GM23248 (cell line): Measurements from ENCODE around the gene CEACAM1. TPM values are rescaled to one million over a fixed set of nuclear protein-coding genes. Genes with fewer than 3 reads are reported as not detected.

ENCODE experiments used
- DNase-seq: peaks from one replicate; pipeline ENCODE4 v3.0.0-alpha.2; 2015
- H2AFZ ChIP-seq: fragments of 200-600 bp; sonication (generic); 2 replicates; pipeline ENCODE4 v1.6.1; 2016; ENCODE audit warnings: antibody characterized with exemption
- H3F3A ChIP-seq: fragments of 200-600 bp; sonication (generic); 2 replicates; pipeline ENCODE4 v1.6.1; 2016; ENCODE audit warnings: mild to moderate bottlenecking, antibody characterized with exemption, mixed run types; ENCODE audit not compliant: insufficient read depth
- H3K27ac ChIP-seq: fragments of 200-600 bp; sonication (generic); 2 replicates; pipeline ENCODE4 v1.5.1; 2016; ENCODE audit warnings: mild to moderate bottlenecking
- H3K27me3 ChIP-seq: fragments of 200-600 bp; sonication (generic); replicated peaks from 2 replicates; pipeline ENCODE4 v1.6.1; 2016; ENCODE audit warnings: mild to moderate bottlenecking; ENCODE audit not compliant: insufficient read depth
- H3K36me3 ChIP-seq: fragments of 200-600 bp; sonication (generic); 2 replicates; pipeline ENCODE4 v1.6.1; 2016; ENCODE audit warnings: low read depth, mild to moderate bottlenecking
- H3K4me1 ChIP-seq: fragments of 200-600 bp; sonication (generic); 2 replicates; pipeline ENCODE4 v1.6.1; 2016; ENCODE audit warnings: mild to moderate bottlenecking; ENCODE audit not compliant: insufficient read depth
- H3K4me2 ChIP-seq: fragments of 200-600 bp; sonication (generic); one replicate; pipeline ENCODE4 v1.6.1; 2016; ENCODE audit warnings: mild to moderate bottlenecking; ENCODE audit not compliant: unreplicated experiment
- H3K4me3 ChIP-seq: fragments of 200-600 bp; sonication (generic); 2 replicates; pipeline ENCODE4 v1.5.1; 2016; ENCODE audit warnings: mild to moderate bottlenecking
- H3K79me2 ChIP-seq: fragments of 200-600 bp; sonication (generic); 2 replicates; pipeline ENCODE4 v1.6.1; 2016; ENCODE audit warnings: mild to moderate bottlenecking; ENCODE audit not compliant: insufficient read depth
- H3K9ac ChIP-seq: fragments of 200-600 bp; sonication (generic); 2 replicates; pipeline ENCODE4 v1.6.1; 2016; ENCODE audit warnings: mild to moderate bottlenecking
- H3K9me2 ChIP-seq: fragments of 200-600 bp; sonication (generic); 2 replicates; pipeline ENCODE4 v1.6.1; 2016; ENCODE audit warnings: mixed run types, mild to moderate bottlenecking, moderate library complexity; ENCODE audit not compliant: insufficient read depth
- H3K9me3 ChIP-seq: fragments of 200-600 bp; sonication (generic); one replicate; pipeline ENCODE4 v1.6.1; 2017; ENCODE audit warnings: low read depth
- H4K20me1 ChIP-seq: fragments of 200-600 bp; sonication (generic); 2 replicates; pipeline ENCODE4 v1.6.0; 2016; ENCODE audit not compliant: insufficient read depth
- EZH2 ChIP-seq: fragments of 200-600 bp; sonication (generic); IDR thresholded peaks from 2 replicates; pipeline ENCODE4 v1.6.1; 2018; ENCODE audit warnings: antibody characterized with exemption, mild to moderate bottlenecking; ENCODE audit not compliant: insufficient read depth, poor library complexity, severe bottlenecking
- EZH2phosphoT487 ChIP-seq: fragments of 200-600 bp; sonication (generic); IDR thresholded peaks from 2 replicates; pipeline ENCODE4 v1.6.1; 2018; ENCODE audit warnings: antibody characterized with exemption, moderate library complexity, mild to moderate bottlenecking, low read depth; ENCODE audit not compliant: insufficient read depth
- WGBS, 2 experiments: methylation state at CpG; one replicate each; pipeline ENCODE4 v1.1.6; 2015 to 2017; ENCODE audit warnings: low lambda C conversion rate in 2 of 2, low coverage in 1 of 2; ENCODE audit errors: missing lambda C conversion rate in 2 of 2; 5-methylcytosine and 5-hydroxymethylcytosine counted together
- in situ Hi-C: fragments of 300-500 bp; cut with MboI; formaldehyde crosslinking; loops from 2 replicates; pipeline ENCODE4 v1.15.0; 2020
- polyA plus RNA-seq: library from polyadenylated mRNA; unstranded; fragments of >200 nt; fragmentation: Nextera tagmentation; extraction: Ambion mirVana; gene quantifications from 2 replicates; pipeline ENCODE4 v1.2.1, GENCODE V29; 2016
- total RNA-seq: library from RNA; depleted of rRNA; stranded (reverse); fragments of >200 nt; shearing (Covaris generic); gene quantifications from 2 replicates; pipeline ENCODE4 v1.2.3, GENCODE V29; 2014

The CEACAM1 gene
- total and polyA plus RNA-seq, 2 experiments from 2014 or later: not detected

DNA sequence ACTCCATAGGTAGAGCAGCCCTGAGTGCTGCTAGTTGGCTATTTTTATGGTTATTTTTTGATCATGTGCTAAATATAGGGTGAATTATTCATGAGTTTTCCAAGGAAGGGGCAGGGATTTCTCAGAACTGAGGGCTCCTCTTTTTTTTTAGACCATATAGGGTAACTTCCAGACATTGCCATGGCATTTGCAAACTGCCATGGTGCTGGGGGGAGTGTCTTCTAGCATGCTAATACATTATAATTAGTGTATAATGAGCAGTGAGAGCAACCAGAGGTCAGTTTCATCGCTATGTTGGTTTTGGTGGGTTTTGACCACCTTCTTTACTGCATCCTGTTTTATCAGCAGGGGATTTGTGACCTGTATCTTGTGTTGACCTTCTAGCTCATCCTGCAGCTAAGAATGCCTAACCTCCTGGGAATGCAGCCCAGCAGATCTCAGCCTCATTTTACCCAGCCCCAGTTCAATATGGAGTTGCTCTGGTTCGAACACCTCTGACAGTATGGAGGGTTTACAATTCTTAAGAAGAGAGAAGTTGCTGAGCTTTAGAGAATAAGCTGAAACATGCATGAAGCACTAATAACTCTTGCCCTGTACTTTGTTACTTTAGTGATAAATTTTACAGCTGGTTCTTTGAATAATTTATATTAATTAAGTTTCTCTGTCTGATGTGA, 31.7 kb downstream of the CEACAM1 start:
- Histone ChIP-seq H3K9me2 (no peaks in the 10 kb centered on the region), H3K36me3 (no peaks in the 10 kb centered on the region), H4K20me1 (no peaks in the 10 kb centered on the region), H3K4me2 (no peak overlapping the region), H3F3A (no peaks in the 10 kb centered on the region), H3K27ac (no peak overlapping the region), H2AFZ (no peak overlapping the region), H3K27me3 (peaks cover 20% of the 10 kb centered on the region), H3K79me2 (no peaks in the 10 kb centered on the region), H3K9ac (no peak overlapping the region), H3K4me3 (no peak overlapping the region), H3K4me1 (no peaks in the 10 kb centered on the region), H3K9me3 (no peaks in the 10 kb centered on the region)
- DNase-seq: no peak
- in situ Hi-C loops: no loop called here
- 77 to 79% methylated on average over 2 of the region's 2 CpGs for WGBS, 2 experiments
- TF ChIP-seq EZH2 (no peak), EZH2phosphoT487 (no peak)

DNA sequence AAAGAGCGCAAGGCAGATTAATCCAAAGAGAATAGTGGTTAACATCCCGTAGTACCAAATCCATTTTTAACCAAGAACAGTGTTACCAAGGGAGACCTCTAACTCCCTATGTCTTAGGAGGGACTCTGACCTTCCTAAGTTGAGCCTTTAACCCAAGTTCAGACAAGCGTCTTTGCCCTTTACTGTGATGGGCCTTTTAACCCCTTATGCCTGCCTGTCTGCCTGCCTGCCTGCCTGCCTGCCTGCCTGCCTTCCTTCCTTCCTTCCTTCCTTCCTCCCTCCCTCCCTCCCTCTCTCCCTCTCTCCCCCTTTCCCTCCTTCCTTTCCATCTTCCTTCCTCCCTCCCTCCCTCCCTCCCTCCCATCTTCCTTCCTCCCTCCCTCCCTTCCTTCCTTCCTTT, 32.6 kb downstream of the CEACAM1 start:
- in situ Hi-C loops: no loop called here
- H3K4me1 ChIP-seq: no peaks in the 10 kb centered on the region
- no peak overlapping the region for H3K4me2 ChIP-seq
- H2AFZ ChIP-seq: no peak overlapping the region
- H3K9me3 ChIP-seq: no peaks in the 10 kb centered on the region
- H3K36me3 ChIP-seq: no peaks in the 10 kb centered on the region
- H3K27ac ChIP-seq: no peak overlapping the region
- DNase-seq: no peak
- TF ChIP-seq EZH2: no peak
- no peak for TF ChIP-seq EZH2phosphoT487
- H3K9ac ChIP-seq: no peak overlapping the region
- H3K9me2 ChIP-seq: no peaks in the 10 kb centered on the region
- H3F3A ChIP-seq: no peaks in the 10 kb centered on the region
- no peaks in the 10 kb centered on the region for H3K79me2 ChIP-seq
- 64 to 71% methylated on average over 3 of the region's 3 CpGs for WGBS, 2 experiments
- no peak overlapping the region for H3K4me3 ChIP-seq
- H3K27me3 ChIP-seq: peaks cover 20% of the 10 kb centered on the region
- no peaks in the 10 kb centered on the region for H4K20me1 ChIP-seq

DNA sequence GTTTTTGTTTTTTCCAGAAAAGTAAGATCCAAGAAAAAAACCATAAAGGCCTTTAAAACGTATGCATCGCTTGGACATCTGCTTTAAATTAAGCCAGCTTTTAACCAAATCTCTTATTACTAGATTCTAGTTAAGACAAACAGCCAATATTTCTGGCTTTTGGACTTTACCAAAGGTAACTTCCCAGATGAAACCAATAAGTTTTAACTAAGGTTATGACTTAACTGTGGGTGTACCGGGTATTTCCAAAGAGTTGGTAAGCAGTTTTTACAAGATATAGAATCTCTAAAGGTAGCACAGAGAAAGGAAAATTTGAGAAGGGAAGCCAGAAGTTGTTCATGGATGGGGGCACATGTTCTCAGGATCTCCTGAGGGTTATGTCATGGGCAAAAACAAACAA, 34.0 kb downstream of the CEACAM1 start:
- Histone ChIP-seq H3K9ac (no peak overlapping the region), H3K27ac (no peak overlapping the region), H2AFZ (no peak overlapping the region), H4K20me1 (no peaks in the 10 kb centered on the region), H3K9me3 (no peaks in the 10 kb centered on the region), H3K27me3 (peaks cover 17% of the 10 kb centered on the region), H3K36me3 (no peaks in the 10 kb centered on the region), H3K9me2 (no peaks in the 10 kb centered on the region), H3K4me1 (no peaks in the 10 kb centered on the region), H3K4me2 (no peak overlapping the region), H3K4me3 (no peak overlapping the region), H3K79me2 (no peaks in the 10 kb centered on the region), H3F3A (no peaks in the 10 kb centered on the region)
- WGBS, 2 experiments: 26 to 28% methylated on average over 3 of the region's 3 CpGs
- peak; percentile 4 for DNase-seq
- in situ Hi-C loops: no loop called here
- TF ChIP-seq EZH2 (no peak), EZH2phosphoT487 (no peak)

DNA sequence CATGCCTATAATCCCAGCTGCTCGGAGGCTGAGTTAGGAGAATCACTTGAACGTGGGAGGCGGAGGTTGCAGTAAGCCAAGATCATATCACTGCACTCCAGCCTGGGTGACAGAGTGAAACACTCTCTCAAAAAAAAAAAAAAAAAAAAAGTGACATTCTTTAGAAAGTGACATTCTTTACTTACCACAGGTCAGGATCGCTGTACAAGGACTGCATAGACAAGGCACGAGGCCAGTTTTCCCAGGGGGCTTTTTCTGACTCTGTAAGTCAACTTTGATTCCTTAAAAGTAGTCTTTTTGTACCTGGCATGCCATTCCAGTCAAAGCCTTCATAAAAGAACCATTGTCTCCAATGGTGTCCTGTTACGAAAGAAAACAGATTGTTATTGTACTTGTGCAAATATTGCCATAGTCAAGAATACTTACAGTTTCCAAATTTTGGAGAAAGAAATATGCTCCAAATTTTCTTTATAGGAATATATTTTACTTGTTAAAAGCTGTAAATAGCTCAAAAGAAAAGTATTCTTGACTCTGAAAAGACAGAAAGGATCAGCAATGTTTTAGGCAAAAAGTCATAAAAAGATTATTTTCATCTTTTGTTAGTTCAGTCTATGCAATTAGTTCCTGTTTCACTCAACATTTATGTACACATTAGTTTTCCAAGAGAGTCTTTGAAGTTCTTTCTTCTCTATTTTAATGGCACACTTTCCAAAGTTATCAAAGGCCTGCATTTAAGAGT, 39.3 kb downstream of the CEACAM1 start:
- TF ChIP-seq EZH2: no peak
- Histone ChIP-seq H3K27ac (no peak overlapping the region), H3K27me3 (peaks cover 7% of the 10 kb centered on the region; the same call in 1 of the 2 replicates), H3K4me3 (no peak overlapping the region), H4K20me1 (no peaks in the 10 kb centered on the region), H3K4me2 (no peak overlapping the region), H2AFZ (no peak overlapping the region), H3K79me2 (no peaks in the 10 kb centered on the region), H3K36me3 (no peaks in the 10 kb centered on the region), H3K9ac (no peak overlapping the region), H3K9me3 (no peaks in the 10 kb centered on the region), H3K9me2 (no peaks in the 10 kb centered on the region), H3K4me1 (no peaks in the 10 kb centered on the region), H3F3A (no peaks in the 10 kb centered on the region)
- in situ Hi-C loops: no loop called here
- DNase-seq: no peak
- 74 to 75% methylated on average over 6 of the region's 6 CpGs for WGBS, 2 experiments
